GM12872 (cell line): ENCODE data around the gene REXO4.

Experiments
- CTCF ChIP-seq: IDR thresholded peaks from 3 replicates; pipeline ENCODE4 v1.5.1; 2011; ENCODE audit warnings: low read depth, mild to moderate bottlenecking, low read length, moderate library complexity; ENCODE audit not compliant: insufficient read depth

REXO4 gene

GRCh38 chr9:133400292-133400691 is 17.5 kb downstream of the REXO4 start:
- no peak for TF ChIP-seq CTCF

- no peak for TF ChIP-seq CTCF
Observed at GRCh38 chr9:133397895-133398294, 19.9 kb downstream of the REXO4 start.

GRCh38 chr9:133397370-133397769 is 20.4 kb downstream of the REXO4 start:
- TF ChIP-seq CTCF, result no peak

GRCh38 chr9:133396952-133397351 is 20.9 kb downstream of the REXO4 start:
- peak; percentile 30; the same call in 1 of the 3 replicates for TF ChIP-seq CTCF

GRCh38 chr9:133394687-133395271 is 23.0 kb downstream of the REXO4 start:
- no peak for TF ChIP-seq CTCF

GRCh38 chr9:133393399-133393798 is 24.4 kb downstream of the REXO4 start:
- no peak for TF ChIP-seq CTCF

- no peak for TF ChIP-seq CTCF
Observed at GRCh38 chr9:133390713-133391112, 27.1 kb downstream of the REXO4 start.
